Mucosa of descending colon (tissue), 3 donors: ENCODE measurements around the gene BTG1. TPM values are rescaled to one million over a fixed set of nuclear protein-coding genes. Genes with fewer than 3 reads are reported as not detected.

Experiments
- ATAC-seq: fragments of 200-7000 bp; cut with Tn5 transposase; one replicate; pipeline ENCODE4 v1.9.1; 2020; ENCODE audit warnings: mild to moderate bottlenecking, moderate library complexity
- DNase-seq, 3 donors: peaks; one replicate each; pipeline ENCODE4 v3.0.0-alpha.2; 2020
- H3K36me3 ChIP-seq: fragments of 200-600 bp; one replicate; pipeline ENCODE4 v1.8.0; 2021; ENCODE audit warnings: low read depth, mild to moderate bottlenecking
- H3K4me1 ChIP-seq: fragments of 200-600 bp; one replicate; pipeline ENCODE4 v1.8.0; 2021; ENCODE audit warnings: low read depth, mild to moderate bottlenecking
- H3K4me3 ChIP-seq: fragments of 200-600 bp; one replicate; pipeline ENCODE4 v1.8.0; 2021; ENCODE audit warnings: mild to moderate bottlenecking
- H3K9me3 ChIP-seq: fragments of 200-600 bp; one replicate; pipeline ENCODE4 v1.8.0; 2021; ENCODE audit warnings: mild to moderate bottlenecking
- intact Hi-C, 2 donors: fragments of 100-400 bp; cut with DNase I in 1 of 2; cut with micrococcal nuclease in 1 of 2; formaldehyde crosslinking; loops; one replicate each; pipeline versions ENCODE4 v1.11.0 to v1.11.1; 2022; cut with DNase I, micrococcal nuclease
- total RNA-seq, 3 donors: library from RNA; stranded (reverse); fragmentation: NEBNext Ultra II Directional in 2 of 3; extraction: Animal tissue kit (Norgen Biotek cat#: 25700) in 2 of 3; gene quantifications; one replicate each; pipeline versions ENCODE4 v1.2.1 to v1.2.4, GENCODE V29; 2021 to 2023
- TF ChIP-seq, protein P1 (sequence below): fragments of 200-600 bp; IDR thresholded peaks from one replicate; pipeline ENCODE4 v1.8.0; 2022; ENCODE audit warnings: antibody characterized with exemption, mild to moderate bottlenecking
- donor health status: DM: no; HTN: no; CAD: no; lungs with moderate emphysema.
- donor health status: DM: no; HTN: no; CAD: no.
- donor health status: DM: no; HTN: yes; CAD: no.

The BTG1 gene
- total RNA-seq, 3 donors from 2014 or later: 124 to 176 (median 147) TPM

DNA sequence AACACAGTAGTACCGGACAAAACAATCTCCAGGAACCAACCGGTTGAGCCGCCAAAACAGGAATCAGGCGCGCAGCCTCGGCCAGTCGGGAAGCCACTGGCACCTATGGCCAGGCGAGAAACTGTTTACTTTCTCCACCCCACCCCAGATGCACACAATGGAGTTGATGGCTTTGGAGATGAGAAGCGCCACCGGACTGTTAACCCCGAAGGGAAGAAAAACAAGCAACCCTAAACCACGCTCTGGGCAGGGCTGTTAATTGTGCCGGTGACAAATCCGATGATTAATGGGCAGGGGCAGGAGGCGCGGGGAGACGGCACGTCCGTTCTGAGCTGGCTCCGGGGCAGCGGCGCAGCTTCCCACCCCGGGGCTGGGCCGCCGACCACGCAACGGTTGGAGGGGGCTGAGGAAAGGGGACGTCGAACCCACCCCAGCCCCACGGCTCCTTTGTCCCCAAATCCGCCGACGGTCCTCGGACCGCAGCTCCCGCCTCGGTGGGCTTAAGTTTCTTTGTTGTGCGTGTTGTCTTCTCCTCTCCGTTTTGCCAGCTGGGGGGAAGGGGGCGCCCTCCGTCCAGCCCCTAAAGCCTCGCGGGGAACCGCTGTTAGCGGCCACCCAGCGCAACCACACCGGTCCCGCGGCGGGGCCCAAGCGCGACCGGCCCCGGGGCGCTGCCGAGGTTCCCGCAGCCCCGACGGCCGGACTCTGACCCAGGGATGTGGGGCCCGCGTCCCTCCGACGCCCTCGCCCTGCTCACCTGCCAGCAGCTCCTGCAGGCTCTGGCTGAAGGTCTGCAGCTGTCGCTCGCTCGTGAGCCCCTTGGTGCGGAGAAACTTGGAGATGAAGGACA, 790 bp downstream of the BTG1 start:
- ATAC-seq (peak; percentile 30), DNase-seq (peak; percentile 77 to 78 (median 77))
- Histone ChIP-seq H3K4me3 (peak overlapping the region; percentile 95), H3K36me3 (peaks cover 5% of the 10 kb centered on the region), H3K9me3 (no peaks in the 10 kb centered on the region), H3K4me1 (peaks cover 2% of the 10 kb centered on the region)
- TF ChIP-seq, protein P1, sequence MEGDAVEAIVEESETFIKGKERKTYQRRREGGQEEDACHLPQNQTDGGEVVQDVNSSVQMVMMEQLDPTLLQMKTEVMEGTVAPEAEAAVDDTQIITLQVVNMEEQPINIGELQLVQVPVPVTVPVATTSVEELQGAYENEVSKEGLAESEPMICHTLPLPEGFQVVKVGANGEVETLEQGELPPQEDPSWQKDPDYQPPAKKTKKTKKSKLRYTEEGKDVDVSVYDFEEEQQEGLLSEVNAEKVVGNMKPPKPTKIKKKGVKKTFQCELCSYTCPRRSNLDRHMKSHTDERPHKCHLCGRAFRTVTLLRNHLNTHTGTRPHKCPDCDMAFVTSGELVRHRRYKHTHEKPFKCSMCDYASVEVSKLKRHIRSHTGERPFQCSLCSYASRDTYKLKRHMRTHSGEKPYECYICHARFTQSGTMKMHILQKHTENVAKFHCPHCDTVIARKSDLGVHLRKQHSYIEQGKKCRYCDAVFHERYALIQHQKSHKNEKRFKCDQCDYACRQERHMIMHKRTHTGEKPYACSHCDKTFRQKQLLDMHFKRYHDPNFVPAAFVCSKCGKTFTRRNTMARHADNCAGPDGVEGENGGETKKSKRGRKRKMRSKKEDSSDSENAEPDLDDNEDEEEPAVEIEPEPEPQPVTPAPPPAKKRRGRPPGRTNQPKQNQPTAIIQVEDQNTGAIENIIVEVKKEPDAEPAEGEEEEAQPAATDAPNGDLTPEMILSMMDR: no peak
- intact Hi-C loops: loop anchor here (5.0 to 10.0 kb wide), 4 partner anchors 118 to 430 kb away; no protein-coding TSS in a partner anchor

DNA sequence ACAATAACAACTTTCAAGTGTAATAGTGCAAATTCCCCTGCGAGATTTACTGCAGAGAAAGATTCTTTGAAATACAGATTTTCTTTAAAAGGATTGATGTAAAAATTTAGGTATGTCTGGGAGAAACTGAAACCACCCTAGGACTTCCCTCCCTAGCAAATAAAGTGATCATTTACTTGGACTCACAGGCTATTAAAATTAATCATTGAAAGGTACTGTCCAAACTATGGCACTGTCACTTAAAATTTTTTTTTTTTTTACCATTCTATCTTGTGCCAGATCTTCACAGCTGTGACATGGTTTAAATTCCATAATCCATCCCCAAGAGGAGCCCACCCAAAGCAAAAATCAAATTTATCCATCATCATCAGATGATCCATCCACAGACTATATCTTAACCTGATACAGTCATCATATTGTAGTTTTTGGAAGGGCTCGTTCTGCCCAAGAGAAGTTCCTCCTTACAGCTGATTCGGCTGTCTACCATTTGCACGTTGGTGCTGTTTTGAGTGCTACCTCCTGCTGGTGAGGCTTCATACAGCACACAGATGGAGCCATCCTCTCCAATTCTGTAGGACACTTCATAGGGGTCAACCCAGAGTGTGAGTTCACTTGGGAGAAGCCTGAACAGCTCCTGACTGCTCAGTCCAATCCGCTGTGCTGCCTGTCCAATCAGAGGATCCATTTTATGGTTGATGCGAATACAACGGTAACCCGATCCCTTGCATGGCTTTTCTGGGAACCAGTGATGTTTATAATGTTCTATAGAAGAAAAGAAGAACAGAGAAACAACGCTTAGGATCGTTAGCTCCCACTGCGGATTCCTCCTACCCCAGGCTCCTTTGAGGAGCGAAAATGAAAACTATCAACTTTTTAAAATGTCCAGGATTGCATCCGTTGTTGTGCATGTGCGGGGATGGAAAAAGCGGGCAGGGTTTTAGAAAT, 1.7 kb downstream of the BTG1 start:
- TF ChIP-seq, protein P1: peak; percentile 40
- ATAC-seq: peak; percentile 49
- DNase-seq: peak; percentile 55 to 87 (median 69)
- Histone ChIP-seq H3K4me1 (peaks cover 8% of the 10 kb centered on the region), H3K4me3 (peak overlapping the region; percentile 95), H3K9me3 (no peaks in the 10 kb centered on the region), H3K36me3 (peaks cover 5% of the 10 kb centered on the region)
- intact Hi-C loops: loop anchor here (5.0 to 10.0 kb wide), 4 partner anchors 117 to 431 kb away; no protein-coding TSS in a partner anchor

DNA sequence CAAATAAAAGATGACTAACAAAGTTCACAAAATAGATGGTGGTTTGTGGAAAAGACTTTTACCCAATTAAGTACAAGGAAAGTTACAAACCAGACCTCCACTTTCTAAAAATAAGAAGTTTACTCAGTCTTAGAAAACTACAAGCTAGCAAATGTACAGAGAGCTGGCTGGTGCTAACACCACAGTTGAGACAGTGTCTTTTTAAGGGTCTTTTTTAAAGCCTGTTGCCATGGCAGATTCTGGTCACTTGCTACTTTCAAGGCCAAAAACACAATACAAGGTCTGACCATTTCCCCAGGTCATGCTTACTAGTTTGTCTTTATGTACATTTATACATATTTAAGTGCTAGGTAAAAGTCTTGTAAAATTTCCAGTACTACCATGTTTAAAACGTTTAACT, 2.4 kb downstream of the BTG1 start:
- no peaks in the 10 kb centered on the region for H3K9me3 ChIP-seq
- H3K36me3 ChIP-seq: peaks cover 5% of the 10 kb centered on the region
- intact Hi-C loops: loop anchor here (5.0 to 10.0 kb wide), 4 partner anchors 116 to 432 kb away; no protein-coding TSS in a partner anchor
- H3K4me3 ChIP-seq: peak overlapping the region; percentile 95
- no peak for ATAC-seq
- TF ChIP-seq, protein P1: no peak
- no peak for DNase-seq
- peaks cover 10% of the 10 kb centered on the region for H3K4me1 ChIP-seq

DNA sequence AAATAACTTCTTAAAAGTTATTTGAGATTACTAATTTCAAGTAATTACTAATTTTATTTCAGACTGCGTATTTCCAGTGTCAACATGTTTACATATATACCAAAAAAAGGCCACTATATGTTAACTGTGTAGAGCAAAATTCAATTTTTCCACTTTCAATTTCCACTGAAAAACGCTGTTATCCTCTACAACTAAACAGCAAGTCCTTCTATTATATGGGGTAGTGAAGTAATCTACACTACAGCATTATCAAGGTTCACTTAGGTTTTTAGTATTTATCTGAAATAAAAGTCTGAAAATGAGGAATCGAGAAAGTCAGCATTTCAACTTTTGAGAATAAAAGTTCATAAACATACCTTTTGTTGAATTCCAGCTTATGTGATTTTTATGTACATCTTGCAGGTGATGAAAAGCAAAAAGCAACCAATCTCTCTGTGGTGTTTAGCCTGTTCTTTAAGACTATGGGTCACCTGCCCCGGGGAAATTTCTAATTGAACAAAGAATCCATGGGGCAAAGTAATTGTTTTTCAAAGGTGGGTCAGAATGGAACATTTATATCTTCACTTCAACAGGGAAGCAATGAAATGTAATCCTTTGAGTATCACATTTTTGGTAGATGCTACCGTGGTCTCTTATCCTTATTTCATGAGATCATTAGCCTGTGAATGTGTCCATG, 3.3 kb downstream of the BTG1 start:
- Histone ChIP-seq H3K4me3 (peak overlapping the region; percentile 9), H3K4me1 (peaks cover 15% of the 10 kb centered on the region), H3K9me3 (no peaks in the 10 kb centered on the region), H3K36me3 (peaks cover 5% of the 10 kb centered on the region)
- TF ChIP-seq, protein P1: no peak
- DNase-seq: no peak
- ATAC-seq: no peak
- intact Hi-C loops: loop anchor here (5.0 to 10.0 kb wide), 4 partner anchors 115 to 432 kb away; no protein-coding TSS in a partner anchor
